ENCODE data around the gene ZSCAN26.
"Not testable (repeated sequence)": the region's sequence is repeated elsewhere in the genome, so short reads cannot be mapped to it uniquely, and the experiment has no call there.

The ZSCAN26 gene

GRCh38 chr6:28257042-28257441 lies 9.9 kb upstream of the ZSCAN26 start:
- DNase-seq = no peak

DNA sequence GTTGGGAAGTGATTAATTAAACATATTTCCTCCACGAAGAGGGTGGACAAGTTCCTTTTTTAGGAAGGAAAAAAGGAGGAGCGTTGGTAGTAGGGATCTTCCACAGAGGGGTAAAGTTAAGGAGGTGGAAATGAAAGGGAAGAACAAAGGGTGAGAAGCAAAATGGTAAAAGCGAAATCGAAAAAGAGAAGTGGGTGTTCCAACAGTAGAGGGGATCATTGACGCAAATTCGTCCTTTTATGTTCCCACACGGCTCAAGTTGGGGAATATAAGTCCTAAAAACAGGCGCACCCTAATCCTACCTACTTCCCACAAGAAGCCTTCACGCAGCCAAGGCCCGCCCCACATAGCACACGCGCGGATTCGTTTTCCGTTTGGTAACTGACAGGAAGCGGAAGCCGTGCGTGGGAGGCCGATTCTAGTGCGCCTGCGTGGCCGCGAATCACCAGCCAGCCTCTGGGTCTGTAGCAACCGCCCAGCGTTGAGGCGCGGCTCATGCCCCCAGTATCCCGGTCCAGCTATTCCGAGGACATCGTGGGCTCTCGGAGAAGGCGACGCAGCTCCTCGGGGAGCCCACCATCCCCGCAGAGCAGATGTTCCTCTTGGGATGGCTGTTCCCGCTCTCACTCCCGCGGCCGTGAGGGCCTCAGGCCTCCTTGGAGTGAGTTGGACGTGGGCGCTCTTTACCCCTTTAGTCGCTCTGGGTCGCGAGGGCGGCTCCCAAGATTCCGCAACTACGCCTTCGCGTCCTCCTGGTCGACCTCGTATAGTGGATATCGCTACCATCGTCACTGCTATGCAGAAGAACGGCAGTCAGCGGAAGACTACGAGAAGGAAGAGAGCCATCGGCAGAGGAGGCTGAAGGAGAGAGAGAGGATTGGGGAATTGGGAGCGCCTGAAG lies 7.8 kb upstream of the ZSCAN26 start, which contains the start of gene NKAPL:
Gene NKAPL (plus strand): TSS at position 421 of the 901 bp plus-strand sequence. CDS start 75 bp downstream, at position 496.
- peak; percentile 73 for DNase-seq

DNA sequence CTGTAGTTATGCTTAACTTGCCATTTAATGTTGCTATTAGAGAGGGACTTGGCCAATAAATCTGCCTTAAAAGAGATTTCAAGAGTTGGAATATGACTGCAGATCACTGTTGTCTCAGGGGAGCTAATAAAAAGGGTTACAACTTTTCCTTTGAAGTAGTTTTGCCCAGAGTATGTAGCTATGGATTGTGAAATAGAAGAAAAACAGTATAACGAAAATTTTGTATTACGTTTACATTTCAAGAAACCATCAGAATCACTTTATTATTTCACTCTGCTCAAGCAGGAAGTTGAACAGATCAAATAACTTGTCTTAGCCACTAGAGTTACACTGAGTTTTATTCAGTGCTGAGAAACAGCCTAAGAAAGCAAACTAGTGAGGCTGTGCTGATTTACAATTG lies 3.0 kb upstream of the ZSCAN26 start:
- no peak for DNase-seq

- DNase-seq = no peak
These were observed 2.0 kb upstream of the ZSCAN26 start for GRCh38 chr6:28264834-28265401.

DNA sequence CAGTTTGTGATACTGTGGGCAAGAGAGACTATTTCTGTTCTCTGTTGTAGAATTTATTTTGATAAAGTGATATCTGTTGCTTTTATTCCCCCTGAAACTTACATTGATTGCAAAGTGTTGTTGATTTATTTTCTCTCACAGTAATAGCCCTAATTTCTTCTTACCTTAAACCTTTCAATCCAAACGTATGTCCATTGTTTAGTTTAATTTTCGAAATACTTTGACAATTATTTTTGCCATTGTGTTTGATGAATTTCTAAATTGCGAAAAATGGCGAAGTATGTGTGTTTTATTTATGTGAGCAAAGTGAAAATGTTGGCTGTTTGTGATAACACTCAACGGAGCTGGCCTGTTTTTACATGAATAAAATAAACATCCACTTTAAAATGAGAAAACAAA lies 381 bp upstream of the ZSCAN26 start:
- DNase-seq = no peak

DNA sequence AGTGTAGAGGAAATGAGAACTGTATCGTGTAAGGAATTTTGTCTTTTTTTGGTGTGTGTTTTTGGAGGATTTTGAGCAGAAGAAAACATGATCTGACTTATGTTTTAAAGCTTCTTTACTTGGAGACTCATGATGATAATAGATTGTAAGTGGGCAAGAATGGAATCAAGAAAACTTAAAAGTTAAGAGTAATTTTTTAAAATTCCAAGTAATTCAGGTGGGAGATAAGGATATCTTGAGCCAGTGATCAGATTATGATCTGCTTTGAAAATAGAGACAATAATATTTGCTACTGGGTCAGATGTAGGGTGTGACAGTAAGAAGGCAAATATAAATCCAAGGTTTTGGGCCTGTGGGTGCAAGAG lies 734 bp downstream of the ZSCAN26 start:
- DNase-seq = no peak

- peak; percentile 84 for DNase-seq
These were observed 2.5 kb downstream of the ZSCAN26 start for GRCh38 chr6:28269492-28269891.

GRCh38 chr6:28274888-28275287 lies 7.9 kb downstream of the ZSCAN26 start:
- DNase-seq = no peak

DNA sequence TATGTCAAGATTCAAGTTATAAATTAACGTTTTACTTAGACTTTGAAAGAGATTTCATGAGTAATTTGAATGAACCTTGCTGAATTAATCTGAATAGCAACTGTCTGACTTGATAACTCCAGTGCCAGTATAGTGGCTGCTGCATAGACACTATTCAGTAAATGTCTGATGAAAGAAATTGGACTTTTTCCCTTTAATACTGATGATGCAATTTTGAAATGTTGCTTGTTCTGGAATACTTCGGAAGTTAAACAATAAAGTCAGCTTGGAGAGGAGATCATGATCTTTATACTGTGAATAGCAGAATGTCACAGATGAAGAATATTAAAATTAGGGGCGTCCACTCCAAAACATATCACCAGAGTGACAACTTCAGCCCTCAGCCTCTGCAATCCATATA lies 10.8 kb downstream of the ZSCAN26 start:
- DNase-seq = no peak

DNA sequence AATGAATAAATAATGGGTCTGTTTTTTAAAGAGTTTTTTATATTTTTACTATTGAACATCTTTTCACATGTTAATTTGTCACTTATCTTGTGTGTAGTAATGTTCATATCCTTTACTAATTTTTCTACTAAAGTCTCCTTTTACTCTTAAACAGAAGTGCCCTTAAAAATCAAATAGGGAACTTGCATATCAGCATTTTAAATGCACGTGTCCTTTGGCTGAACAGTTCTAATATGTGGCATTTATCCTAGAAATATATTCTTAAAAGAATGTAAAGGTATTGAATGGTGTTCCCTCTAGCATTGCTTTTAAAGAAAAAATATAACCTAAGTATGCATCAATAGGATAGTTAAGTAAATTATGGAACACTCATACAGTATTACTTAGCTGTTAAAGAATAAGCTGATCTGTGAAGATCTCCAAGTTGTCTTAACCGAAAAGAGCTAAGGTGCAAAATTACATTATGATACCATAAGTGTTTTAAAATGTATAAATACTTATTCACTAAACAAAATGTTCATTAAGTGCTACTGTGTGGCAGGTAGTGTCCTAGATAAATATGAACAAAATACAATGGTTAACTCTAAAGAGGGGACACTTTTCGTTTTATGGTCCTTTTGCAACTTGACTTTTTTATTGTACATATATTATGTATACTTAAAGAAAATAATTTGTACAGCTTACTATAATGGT lies 13.8 kb downstream of the ZSCAN26 start:
- no peak for DNase-seq

- DNase-seq = peak; percentile 81
These were observed 14.5 kb downstream of the ZSCAN26 start, which contains the start of gene PGBD1 for GRCh38 chr6:28281288-28282064. TSS of gene PGBD1 (plus strand) at chr6:28281572. CDS start at chr6:28283814, 2,242 bp downstream.

GRCh38 chr6:28282926-28283325 lies 16.0 kb downstream of the ZSCAN26 start:
- DNase-seq = no peak

DNA sequence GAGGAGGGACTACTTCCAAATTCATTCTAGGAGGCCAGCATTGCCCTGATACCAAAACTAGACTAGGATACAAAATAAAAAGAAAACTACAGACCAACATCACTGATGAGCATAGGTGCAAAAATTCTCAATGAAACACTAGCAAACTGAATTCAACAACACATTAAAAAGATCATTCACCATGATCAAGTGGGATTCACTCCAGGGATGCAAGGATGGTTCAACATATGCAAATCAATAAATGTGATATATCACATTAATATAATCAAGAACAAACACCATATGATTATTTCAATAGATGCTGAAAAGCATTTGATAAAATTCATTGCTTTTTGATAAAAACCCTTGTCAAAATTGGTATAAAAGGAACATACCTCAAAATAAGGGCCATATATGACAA lies 24.6 kb downstream of the ZSCAN26 start:
- no peak for DNase-seq

DNA sequence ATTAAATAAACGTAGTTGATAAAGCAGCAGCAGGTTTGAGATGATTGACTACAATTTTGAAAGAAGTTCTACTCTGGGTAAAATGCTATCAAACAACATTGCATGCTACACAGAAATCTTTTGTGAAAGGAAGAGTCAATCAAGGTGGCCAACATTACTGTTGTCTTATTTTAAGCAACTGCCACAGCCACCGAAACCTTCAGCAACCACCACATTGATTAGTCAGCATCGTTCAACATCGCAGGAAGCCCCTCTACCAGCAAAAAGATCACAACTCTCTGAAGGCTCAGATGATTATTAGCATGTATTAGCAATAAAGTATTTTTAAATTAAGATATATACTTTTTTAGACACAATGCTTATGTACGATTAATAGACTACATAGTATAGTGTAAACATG lies 28.4 kb downstream of the ZSCAN26 start:
- no peak for DNase-seq

GRCh38 chr6:28296520-28297060 lies 29.6 kb downstream of the ZSCAN26 start:
- DNase-seq = no peak

DNA sequence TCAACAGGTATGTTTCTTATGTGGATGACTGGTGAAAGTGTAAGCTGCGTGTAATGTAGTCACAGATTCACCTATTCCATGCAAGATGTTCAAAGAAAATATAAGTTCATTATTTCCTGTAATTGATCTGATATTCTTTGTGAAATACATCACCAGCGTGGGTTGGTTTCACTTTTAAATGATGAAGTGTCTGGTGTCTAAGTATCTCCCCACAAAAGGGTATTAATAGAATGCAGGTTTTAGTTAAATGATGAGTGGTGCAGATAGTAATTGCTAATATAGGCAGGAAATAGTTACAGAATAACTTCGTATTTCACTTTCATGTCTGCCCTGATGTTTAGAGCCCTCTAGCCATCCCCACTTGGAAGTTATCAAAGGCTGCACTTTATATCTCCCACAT lies 36.6 kb downstream of the ZSCAN26 start:
- no peak for DNase-seq

DNA sequence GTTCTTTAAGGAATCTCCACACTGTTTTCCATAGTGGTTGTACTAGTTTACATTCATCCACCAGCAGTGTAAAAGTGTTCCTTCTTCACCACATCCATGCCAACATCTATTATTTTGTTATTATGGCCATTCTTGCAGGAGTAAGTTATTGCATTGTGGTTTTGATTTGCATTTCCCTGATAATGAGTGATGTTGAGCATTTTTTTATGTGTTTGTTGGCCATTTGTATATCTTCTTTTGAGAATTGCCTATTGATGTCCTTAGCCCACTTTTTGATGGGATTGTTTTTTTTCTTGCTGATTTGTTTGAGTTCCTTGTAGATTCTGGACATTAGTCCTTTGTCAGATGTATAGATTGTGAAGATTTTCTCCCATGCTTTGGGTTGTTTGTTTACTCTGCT lies 39.4 kb downstream of the ZSCAN26 start:
- not testable (repeated sequence) for DNase-seq

DNA sequence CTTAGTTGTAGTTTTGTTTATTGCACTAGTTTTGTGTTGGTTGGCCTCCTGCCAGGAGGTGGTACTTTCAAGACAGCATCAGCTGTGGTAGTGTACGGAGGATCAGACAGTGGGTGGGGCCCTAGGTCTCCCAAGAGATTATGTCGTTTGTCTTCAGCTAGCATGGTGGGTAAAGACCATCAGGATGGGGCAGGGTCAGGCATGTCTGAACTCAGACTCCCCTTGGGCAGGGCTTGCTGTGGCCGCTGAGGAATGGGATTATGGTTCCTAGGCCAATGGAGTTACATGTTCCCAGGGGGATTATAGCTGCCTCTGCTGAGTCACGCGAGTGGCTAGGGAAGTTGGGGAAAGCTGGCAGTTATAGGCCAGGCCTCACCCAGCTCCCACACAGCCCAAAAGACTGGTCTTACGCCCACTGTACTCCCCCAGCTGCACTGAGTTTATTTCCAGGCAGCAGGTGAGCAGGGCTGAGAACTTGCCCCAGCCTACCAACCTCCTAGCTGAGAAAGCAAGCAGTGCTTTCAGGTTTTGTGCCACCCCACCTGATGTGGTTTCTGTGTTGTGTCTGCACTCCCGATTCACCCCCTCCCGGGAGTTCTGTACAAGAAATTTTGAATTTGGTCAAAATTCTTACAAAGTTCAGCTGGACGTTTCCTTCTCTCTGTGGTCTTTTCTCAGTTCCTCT lies 44.3 kb downstream of the ZSCAN26 start:
- DNase-seq = no peak

- no peak for DNase-seq
These were observed 46.0 kb downstream of the ZSCAN26 start for GRCh38 chr6:28312939-28313338.

- DNase-seq = no peak
These were observed 48.7 kb downstream of the ZSCAN26 start for GRCh38 chr6:28315628-28316027.

DNA sequence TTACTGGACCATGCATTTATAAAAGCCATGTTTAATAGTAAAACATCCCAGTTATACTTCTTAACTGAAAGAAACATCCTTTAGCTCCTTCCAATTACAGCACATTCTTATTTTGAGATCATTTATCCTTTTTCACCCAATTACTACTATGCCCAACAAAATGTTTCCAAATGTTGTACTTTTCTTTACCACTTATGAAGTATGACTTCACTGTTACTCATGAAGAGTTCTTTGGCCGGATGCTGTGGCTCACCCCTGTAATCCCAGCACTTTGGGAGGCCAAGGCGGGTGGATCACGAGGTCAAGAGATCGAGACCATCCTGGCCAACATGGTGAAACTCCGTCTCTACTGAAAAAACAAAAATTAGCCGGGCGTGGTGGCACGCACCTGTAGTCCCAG lies 50.9 kb downstream of the ZSCAN26 start:
- DNase-seq = not testable (repeated sequence)

- DNase-seq = no peak
These were observed 55.7 kb downstream of the ZSCAN26 start for GRCh38 chr6:28322661-28323060.
